ENCODE data around the gene PLA2G2C.
"Not testable (repeated sequence)": the region's sequence is repeated elsewhere in the genome, so short reads cannot be mapped to it uniquely, and the experiment has no call there.

Gene PLA2G2C

GRCh38 chr1:20151906-20152598, 34.3 kb downstream of the PLA2G2C start:
- peak; percentile 79 for DNase-seq

- DNase-seq = no peak
Measured at GRCh38 chr1:20150969-20151368, 35.3 kb downstream of the PLA2G2C start.

DNA sequence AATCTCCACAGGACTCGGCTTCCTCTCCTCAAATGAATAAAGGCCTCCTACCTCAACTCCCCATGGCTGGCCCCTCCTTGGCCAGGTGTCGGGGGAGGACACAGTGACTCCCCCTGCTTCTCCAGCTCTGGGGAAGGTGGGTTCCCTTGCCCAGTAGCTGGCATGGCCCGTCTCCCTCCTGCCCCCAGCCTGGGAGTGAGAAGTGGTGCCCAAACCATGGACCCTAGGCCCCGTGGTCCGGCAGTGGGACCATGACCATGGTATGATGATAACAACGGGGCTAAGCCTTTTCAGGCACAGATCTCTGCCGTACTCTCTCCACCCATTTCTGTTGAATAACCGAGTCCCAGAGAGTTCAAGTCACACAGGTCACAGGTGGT, 36.0 kb downstream of the PLA2G2C start:
- DNase-seq = no peak

GRCh38 chr1:20149601-20150325, 36.6 kb downstream of the PLA2G2C start:
- DNase-seq = no peak

DNA sequence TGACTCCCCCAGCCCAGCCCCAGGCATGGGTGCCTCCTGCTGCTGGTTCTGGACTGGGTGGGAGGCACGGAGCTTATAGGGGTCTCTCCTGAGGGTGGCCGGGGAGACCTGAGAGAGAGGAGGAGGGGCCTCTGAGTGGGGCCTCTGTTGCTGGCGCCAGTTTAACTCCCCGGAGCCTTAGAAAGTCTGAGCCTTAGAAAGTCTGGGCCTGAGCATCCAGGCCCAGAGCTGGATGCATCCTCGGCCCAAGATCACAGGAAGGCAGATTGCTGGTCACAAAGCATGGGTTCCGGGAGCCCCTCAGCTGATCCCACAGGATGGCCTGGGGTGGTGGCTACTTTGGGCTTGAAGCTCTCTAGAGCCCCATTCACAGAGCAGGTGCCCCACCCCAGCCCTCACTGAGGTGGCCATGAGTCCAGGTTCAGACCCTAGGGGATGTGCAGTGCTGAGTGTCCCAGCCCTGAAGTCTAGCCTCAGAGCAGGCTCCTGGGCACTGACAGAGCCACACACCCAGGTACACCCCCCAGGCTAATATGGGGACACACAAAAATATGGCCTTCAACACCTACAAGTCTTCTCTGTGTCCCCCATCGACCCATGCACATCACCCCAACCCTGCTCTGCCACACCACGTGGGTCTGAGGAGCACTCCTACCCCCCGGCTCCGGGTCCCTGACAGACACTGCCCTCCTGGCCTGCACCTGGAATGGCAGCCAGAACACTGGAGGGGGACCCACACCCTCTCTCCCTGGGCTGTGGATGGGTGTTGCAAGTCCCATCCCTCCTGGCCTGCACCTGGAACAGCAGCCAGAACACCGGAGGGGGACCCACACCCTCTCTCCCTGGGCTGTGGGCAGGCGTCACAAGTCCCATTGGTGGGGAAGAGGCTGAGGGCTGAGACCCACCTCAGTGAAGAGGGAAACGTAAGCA, 37.5 kb downstream of the PLA2G2C start:
- no peak for DNase-seq

- no peak for DNase-seq
Measured at GRCh38 chr1:20147846-20148570, 38.3 kb downstream of the PLA2G2C start.

- no peak for DNase-seq
Measured at GRCh38 chr1:20143734-20144565, 42.4 kb downstream of the PLA2G2C start.

DNA sequence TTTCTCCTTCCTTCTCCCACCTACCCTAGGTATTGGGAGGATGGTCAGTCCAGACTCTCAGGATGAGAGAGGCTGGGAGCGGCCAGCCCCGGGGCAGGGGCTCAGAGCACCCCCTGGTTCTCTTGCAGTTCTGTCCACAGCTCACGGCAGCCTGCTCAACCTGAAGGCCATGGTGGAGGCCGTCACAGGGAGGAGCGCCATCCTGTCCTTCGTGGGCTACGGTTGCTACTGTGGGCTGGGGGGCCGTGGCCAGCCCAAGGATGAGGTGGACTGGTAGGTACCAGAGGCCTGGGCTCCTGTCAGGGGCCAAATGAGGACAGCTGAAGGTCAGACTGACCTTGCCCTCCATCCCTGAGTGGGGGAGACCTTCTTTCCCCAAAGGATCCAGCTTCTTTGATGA, 43.0 kb downstream of the PLA2G2C start:
- DNase-seq = no peak

- DNase-seq = no peak
Measured at GRCh38 chr1:20142001-20142710, 44.2 kb downstream of the PLA2G2C start.

GRCh38 chr1:20141466-20141865, 44.9 kb downstream of the PLA2G2C start:
- no peak for DNase-seq

GRCh38 chr1:20141001-20141400, 45.3 kb downstream of the PLA2G2C start:
- no peak for DNase-seq

DNA sequence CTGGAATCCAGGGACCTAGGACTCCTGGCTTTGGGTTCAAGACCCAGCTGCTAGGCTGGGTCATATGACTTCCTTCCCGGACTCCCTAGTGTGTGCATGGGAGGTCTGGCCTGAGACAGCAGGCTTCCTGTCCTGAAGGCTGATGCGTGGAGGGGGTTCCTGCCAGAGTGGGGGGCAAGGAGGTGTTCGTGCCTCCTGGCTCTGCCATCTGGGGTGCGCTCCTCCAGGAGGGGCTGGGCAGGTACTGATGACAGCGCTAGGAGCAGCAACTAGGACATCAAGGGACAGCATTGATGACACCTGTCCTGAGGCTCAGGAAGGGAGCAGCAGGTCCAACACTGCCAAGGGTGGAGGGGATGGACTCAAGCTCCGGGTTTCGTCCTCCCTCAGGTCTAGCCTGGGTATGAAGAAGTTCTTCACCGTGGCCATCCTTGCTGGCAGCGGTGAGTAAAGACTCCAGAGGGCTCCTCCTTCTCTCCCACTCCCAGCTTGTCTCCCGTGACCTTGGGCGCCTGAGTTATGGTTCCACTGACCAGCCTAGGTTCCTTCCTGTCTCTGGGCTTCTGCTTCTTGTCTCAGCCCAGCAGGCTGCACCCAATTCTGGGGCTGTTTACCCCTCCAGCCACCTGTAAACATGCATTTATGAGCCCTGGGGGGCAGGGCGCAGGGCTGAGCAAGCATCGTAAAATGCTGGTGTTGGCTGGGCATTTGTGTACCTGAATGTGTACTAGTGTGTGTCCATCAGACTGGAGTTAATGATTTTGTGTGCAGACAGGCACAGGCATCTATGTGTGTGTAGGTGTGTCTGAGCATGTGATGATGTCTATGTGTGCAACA, 46.3 kb downstream of the PLA2G2C start:
- DNase-seq = no peak

GRCh38 chr1:20138961-20139550, 47.3 kb downstream of the PLA2G2C start, which contains the start of gene PLA2G2F:
PLA2G2F (plus strand) TSS chr1:20139323; CDS start chr1:20139428, 105 bp downstream.
- no peak for DNase-seq

DNA sequence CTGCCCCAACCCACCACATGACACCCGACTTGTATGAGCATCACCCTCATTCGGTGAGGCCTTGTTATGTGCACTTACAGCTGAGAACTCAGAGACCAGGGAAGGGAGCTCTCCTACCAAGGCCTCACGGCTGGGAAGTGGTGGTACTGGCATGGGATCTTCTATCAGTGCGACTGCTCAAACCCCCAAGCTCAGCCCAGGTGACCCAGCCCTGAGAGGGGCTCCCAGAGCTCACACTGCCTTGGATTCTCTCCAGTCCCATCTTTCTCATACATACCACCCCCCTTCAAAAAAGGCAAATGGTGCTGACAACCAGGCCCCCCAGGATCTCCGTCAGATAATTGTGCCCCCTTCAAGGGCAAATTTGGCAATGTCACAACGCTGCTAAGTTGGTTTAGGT, 48.0 kb downstream of the PLA2G2C start:
- DNase-seq = no peak

- no peak for DNase-seq
Measured at GRCh38 chr1:20137604-20138003, 48.7 kb downstream of the PLA2G2C start.

- no peak for DNase-seq
Measured at GRCh38 chr1:20137055-20137454, 49.3 kb downstream of the PLA2G2C start.

DNA sequence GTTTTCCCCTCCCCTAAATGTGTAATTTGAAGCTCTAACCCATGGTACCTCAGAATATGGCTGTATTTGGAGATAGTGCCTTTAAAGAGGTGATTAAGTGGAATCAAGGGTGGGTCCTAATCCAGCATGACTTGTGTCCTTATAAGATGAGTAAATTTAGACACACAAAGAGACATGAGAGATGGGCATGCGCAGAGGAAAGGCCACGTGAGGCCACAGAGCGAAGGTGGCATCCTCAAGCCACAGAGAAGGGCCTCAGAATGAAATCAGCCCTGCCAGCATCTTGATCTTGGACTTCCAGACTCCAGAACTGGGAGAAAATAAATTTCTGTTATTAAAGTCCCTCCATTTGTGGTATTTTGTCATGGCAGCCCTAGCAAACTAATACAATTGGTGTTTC, 50.1 kb downstream of the PLA2G2C start:
- no peak for DNase-seq

DNA sequence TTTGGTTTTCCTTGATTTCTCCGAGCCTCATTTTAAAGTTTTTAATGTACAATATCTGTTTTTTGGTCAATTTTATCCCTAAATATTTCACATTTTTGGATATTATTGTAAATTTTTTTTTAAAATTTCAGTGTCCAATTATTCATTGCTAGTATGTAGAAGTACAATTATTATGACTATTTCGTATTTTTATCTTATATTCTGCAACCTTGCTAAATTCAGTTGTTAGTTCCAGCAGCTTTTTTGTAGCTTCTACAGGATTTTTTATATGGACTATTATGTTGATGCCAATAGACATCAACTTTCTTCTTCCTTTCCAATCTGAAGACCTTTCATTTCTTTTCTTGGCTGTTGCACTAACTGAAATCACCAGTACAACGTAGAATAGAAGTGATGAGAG, 51.3 kb downstream of the PLA2G2C start:
- no peak for DNase-seq

DNA sequence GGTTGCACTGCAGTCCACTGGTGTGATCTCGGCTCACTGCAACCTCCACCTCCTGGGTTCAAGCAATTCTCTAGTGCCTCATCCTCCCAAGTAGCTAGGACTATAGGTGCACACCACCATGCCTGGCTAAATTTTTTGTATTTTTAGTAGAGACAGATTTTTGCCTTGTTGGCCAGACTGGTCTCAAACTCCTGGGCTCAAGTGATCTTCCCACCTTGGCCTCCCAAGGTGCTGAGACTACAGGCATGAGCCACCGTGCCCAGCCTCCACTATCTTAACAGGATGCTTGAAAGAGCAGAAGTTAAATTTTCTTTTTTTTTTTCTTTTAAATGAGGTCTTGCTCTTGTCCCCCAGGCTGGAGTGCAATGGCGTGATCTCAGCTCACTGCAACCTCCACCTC, 55.8 kb downstream of the PLA2G2C start:
- DNase-seq = not testable (repeated sequence)

All from activated CD4-positive, alpha-beta T cell treated with anti-CD3 and anti-CD28 coated beads, Interleukin-2, amount 50 U/mL, for 1 hour (primary cell).